ENCODE results near the gene OR6Y1. TPM values are rescaled to one million over a fixed set of nuclear protein-coding genes. Genes with fewer than 3 reads are reported as not detected.

The OR6Y1 gene
- polyA plus RNA-seq, 1 of the 3 experiments (the other 2 are of a cell fraction) = not detected

DNA sequence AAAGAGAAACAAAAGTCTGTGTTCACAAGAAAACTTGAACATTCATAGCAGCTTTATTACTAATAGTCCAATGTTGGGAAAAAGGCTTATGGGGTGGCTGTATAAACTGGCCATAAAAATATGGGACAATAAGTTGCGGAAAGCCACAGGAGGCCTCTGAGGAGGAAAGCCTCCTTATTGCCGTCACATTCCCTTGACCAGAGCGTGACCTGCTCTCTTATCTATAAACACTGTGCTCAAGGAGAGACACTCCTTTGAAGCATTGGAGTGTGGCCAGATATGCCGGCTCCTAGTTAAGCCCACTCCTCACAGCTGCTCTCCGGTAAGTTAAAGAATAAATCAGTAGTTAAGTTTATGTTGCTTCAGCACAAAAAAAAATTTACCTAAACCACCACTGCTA is 19.7 kb downstream of the OR6Y1 start:
- Histone ChIP-seq H3K27ac (ENCODE audit: low read depth in 2 of 2, low read length in 1 of 2) (no peak overlapping the region), H3K9me3 (no peaks in the 10 kb centered on the region), H3K9me2 (no peaks in the 10 kb centered on the region), H3K4me2 (no peak overlapping the region), H3K4me1 (ENCODE audit: control insufficient read depth in 1 of 2, insufficient read depth in 2 of 2, low read depth in 1 of 2, low read length in 1 of 2) (no peaks in the 10 kb centered on the region), H3K4me3 (ENCODE audit: low read depth in 2 of 2, low read length in 1 of 2) (no peak overlapping the region), H2AFZ (ENCODE audit: low read depth) (no peak overlapping the region), H3K27me3 (ENCODE audit: insufficient read depth) (no peaks in the 10 kb centered on the region; the same call in 1 of the 2 replicates), H3K36me3 (replicated peaks in 1 of 2; ENCODE audit: control insufficient read depth in 1 of 2, insufficient read depth in 2 of 2, low read length in 1 of 2) (no peaks in the 10 kb centered on the region), H3K9ac (no peak overlapping the region), H4K20me1 (ENCODE audit: insufficient read depth) (no peaks in the 10 kb centered on the region), H3F3A (replicated peaks; ENCODE audit: insufficient read depth) (no peaks in the 10 kb centered on the region), H3K79me2 (ENCODE audit: insufficient read depth) (no peaks in the 10 kb centered on the region)
- CTCF ChIA-PET = no interaction called here
- TF ChIP-seq FOXJ3 (CRISPR knock-in tag; IDR thresholded peaks at IDR 0.05) (no peak), NRF1 (IDR thresholded peaks at IDR 0.05; ENCODE audit: low read depth, low read length) (no peak), RCOR1 (IDR thresholded peaks at IDR 0.05; ENCODE audit: low read length) (no peak), CTCF (IDR thresholded peaks at IDR 0.05) (no peak), CHD2 (IDR thresholded peaks at IDR 0.05; ENCODE audit: low read length, partially characterized antibody) (no peak), YY1 (IDR thresholded peaks at IDR 0.05; ENCODE audit: low read depth) (no peak), SIN3A (IDR thresholded peaks at IDR 0.05; ENCODE audit: borderline replicate concordance, low read depth, low read length) (no peak), TEAD4 (IDR thresholded peaks at IDR 0.05; ENCODE audit: borderline replicate concordance, insufficient read depth) (no peak), SMC3 (IDR thresholded peaks at IDR 0.05; ENCODE audit: low read depth, low read length) (no peak), RXRA (IDR thresholded peaks at IDR 0.05; ENCODE audit: borderline replicate concordance, low read depth) (no peak)
- TF ChIP-seq, protein P1, sequence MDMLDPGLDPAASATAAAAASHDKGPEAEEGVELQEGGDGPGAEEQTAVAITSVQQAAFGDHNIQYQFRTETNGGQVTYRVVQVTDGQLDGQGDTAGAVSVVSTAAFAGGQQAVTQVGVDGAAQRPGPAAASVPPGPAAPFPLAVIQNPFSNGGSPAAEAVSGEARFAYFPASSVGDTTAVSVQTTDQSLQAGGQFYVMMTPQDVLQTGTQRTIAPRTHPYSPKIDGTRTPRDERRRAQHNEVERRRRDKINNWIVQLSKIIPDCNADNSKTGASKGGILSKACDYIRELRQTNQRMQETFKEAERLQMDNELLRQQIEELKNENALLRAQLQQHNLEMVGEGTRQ (IDR thresholded peaks at IDR 0.05; ENCODE audit: borderline replicate concordance, low read depth, low read length) = no peak
- TF ChIP-seq, protein P2, sequence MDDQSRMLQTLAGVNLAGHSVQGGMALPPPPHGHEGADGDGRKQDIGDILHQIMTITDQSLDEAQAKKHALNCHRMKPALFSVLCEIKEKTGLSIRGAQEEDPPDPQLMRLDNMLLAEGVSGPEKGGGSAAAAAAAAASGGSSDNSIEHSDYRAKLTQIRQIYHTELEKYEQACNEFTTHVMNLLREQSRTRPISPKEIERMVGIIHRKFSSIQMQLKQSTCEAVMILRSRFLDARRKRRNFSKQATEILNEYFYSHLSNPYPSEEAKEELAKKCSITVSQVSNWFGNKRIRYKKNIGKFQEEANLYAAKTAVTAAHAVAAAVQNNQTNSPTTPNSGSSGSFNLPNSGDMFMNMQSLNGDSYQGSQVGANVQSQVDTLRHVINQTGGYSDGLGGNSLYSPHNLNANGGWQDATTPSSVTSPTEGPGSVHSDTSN (IDR thresholded peaks at IDR 0.05) = no peak
- TF ChIP-seq, protein P3, sequence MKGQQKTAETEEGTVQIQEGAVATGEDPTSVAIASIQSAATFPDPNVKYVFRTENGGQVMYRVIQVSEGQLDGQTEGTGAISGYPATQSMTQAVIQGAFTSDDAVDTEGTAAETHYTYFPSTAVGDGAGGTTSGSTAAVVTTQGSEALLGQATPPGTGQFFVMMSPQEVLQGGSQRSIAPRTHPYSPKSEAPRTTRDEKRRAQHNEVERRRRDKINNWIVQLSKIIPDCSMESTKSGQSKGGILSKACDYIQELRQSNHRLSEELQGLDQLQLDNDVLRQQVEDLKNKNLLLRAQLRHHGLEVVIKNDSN (IDR thresholded peaks at IDR 0.05; ENCODE audit: borderline replicate concordance, low read depth) = no peak
- POLR2A ChIA-PET = no interaction called here
- 18% methylated on average over 5 of the region's 5 CpGs for WGBS (ENCODE audit: low lambda C conversion rate)
- DNase-seq = no peak
